Tibial nerve (tissue), 4 donors: Measurements from ENCODE around the gene RSAD1. TPM values are rescaled to one million over a fixed set of nuclear protein-coding genes. Genes with fewer than 3 reads are reported as not detected.

Experiments used
- DNase-seq, 2 donors: peaks; one replicate each; pipeline ENCODE4 v3.0.0-alpha.2; 2019; ENCODE audit warnings: low spot score in 2 of 2
- H3K27ac ChIP-seq, 4 donors: fragments of 200-600 bp; sonication (generic) in 3 of 4; one replicate each; pipeline ENCODE4 v1.5.1; 2017 to 2019; ENCODE audit warnings: mild to moderate bottlenecking in 1 of 4
- H3K27me3 ChIP-seq, 2 donors: fragments of 200-600 bp; sonication (generic) in 1 of 2; one replicate each; pipeline versions ENCODE4 v1.5.1 to v1.6.0; 2017 to 2019
- H3K36me3 ChIP-seq, 3 donors: fragments of 200-600 bp; sonication (generic); one replicate each; pipeline ENCODE4 v1.5.1; 2018 to 2019
- H3K4me1 ChIP-seq, 4 donors: fragments of 200-600 bp; sonication (generic) in 3 of 4; one replicate each; pipeline ENCODE4 v1.5.1; 2017 to 2019
- H3K4me3 ChIP-seq, 4 donors: fragments of 200-600 bp; sonication (generic) in 3 of 4; one replicate each; pipeline ENCODE4 v1.5.1; 2017 to 2019; ENCODE audit warnings: mild to moderate bottlenecking in 1 of 4, moderate library complexity in 1 of 4
- H3K9me3 ChIP-seq, 4 donors: fragments of 200-600 bp; sonication (generic) in 3 of 4; one replicate each; pipeline ENCODE4 v1.5.1; 2017 to 2019
- EP300 ChIP-seq, 2 donors: sonication (generic); formaldehyde crosslinking; IDR thresholded peaks; one replicate each; pipeline ENCODE4 v1.6.1; 2017; ENCODE audit warnings: antibody characterized with exemption in 2 of 2, mild to moderate bottlenecking in 1 of 2
- POLR2A ChIP-seq, 2 donors: fragments of 450-650 bp; IDR thresholded peaks; one replicate each; pipeline ENCODE4 v1.6.1; 2017; ENCODE audit warnings: antibody characterized with exemption in 2 of 2, mild to moderate bottlenecking in 2 of 2, moderate library complexity in 2 of 2
- WGBS, 2 donors: methylation state at CpG; one replicate each; pipeline ENCODE4 v1.1.5; 2018; 5-methylcytosine and 5-hydroxymethylcytosine counted together
- total RNA-seq, 4 donors: library from RNA; depleted of rRNA; stranded (reverse); fragments of >200 nt; gene quantifications; one replicate each; pipeline ENCODE4 v1.1.0, GENCODE V29; 2016
- TF ChIP-seq, protein P1 (sequence below), 5 experiments: fragments of 200-600 bp in 3 of 5; fragments of 450-650 bp in 2 of 5; sonication (generic) in 3 of 5; IDR thresholded peaks; one replicate each; pipeline ENCODE4 v1.5.1; 2016 to 2019; ENCODE audit warnings: antibody characterized with exemption in 5 of 5, mild to moderate bottlenecking in 3 of 5, moderate library complexity in 2 of 5

RSAD1 gene
- total RNA-seq, 4 donors from 2014 or later = 30.8 to 61.8 (median 32.9) TPM

DNA sequence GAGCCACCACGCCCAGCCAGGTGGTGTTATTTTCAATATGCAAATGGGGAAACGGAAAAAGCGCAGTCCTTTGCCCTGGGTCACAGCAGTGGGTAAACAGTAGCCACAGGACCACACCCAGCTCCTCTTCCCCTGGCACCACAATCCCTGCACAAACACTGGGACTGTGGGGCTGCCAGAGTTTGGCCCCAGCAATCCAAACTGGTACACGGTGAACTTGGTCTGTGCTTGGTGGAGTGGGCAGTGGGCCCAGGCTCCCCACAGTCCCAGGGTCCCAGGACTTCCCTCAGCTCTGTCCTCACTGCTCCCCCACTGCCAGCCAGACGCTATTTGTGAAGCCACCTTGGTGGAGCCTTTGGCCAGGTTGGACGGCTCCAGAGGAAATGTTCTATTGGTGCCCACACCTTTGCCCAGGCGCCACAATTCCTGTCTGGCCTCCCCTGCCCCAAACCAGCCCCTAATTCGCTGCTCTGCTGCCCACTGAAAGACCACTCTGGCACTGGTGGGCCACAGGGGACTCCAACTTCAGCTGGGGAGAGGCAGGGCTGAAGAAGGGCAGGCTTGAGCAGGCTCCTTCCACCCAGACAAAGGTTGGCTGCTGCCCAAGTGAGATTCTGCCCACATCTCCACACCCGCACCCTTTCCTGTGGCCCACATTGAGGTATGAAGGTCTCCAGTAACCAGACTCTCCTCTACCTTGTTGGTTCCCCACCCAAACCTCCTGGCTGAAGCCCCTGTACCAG, 12.1 kb upstream of the RSAD1 start:
- no peaks in the 10 kb centered on the region for H3K9me3 ChIP-seq
- H3K4me1 ChIP-seq = peaks cover 0 to 18% (median 13%) of the 10 kb centered on the region in 4 donors
- no peak overlapping the region for H3K27ac ChIP-seq
- H3K27me3 ChIP-seq = peaks cover 0 to 17% of the 10 kb centered on the region in 2 donors
- DNase-seq = no peak
- peaks cover 0 to 55% (median 0%) of the 10 kb centered on the region in 3 donors for H3K36me3 ChIP-seq
- 84 to 86% methylated on average over 8 to 9 of the region's 9 CpGs for WGBS, 2 donors
- TF ChIP-seq EP300 (IDR thresholded peaks at IDR 0.05) (no peak), POLR2A (IDR thresholded peaks at IDR 0.05) (no peak)
- TF ChIP-seq, protein P1, sequence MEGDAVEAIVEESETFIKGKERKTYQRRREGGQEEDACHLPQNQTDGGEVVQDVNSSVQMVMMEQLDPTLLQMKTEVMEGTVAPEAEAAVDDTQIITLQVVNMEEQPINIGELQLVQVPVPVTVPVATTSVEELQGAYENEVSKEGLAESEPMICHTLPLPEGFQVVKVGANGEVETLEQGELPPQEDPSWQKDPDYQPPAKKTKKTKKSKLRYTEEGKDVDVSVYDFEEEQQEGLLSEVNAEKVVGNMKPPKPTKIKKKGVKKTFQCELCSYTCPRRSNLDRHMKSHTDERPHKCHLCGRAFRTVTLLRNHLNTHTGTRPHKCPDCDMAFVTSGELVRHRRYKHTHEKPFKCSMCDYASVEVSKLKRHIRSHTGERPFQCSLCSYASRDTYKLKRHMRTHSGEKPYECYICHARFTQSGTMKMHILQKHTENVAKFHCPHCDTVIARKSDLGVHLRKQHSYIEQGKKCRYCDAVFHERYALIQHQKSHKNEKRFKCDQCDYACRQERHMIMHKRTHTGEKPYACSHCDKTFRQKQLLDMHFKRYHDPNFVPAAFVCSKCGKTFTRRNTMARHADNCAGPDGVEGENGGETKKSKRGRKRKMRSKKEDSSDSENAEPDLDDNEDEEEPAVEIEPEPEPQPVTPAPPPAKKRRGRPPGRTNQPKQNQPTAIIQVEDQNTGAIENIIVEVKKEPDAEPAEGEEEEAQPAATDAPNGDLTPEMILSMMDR (IDR thresholded peaks at IDR 0.05) = no peak
- no peak overlapping the region for H3K4me3 ChIP-seq

DNA sequence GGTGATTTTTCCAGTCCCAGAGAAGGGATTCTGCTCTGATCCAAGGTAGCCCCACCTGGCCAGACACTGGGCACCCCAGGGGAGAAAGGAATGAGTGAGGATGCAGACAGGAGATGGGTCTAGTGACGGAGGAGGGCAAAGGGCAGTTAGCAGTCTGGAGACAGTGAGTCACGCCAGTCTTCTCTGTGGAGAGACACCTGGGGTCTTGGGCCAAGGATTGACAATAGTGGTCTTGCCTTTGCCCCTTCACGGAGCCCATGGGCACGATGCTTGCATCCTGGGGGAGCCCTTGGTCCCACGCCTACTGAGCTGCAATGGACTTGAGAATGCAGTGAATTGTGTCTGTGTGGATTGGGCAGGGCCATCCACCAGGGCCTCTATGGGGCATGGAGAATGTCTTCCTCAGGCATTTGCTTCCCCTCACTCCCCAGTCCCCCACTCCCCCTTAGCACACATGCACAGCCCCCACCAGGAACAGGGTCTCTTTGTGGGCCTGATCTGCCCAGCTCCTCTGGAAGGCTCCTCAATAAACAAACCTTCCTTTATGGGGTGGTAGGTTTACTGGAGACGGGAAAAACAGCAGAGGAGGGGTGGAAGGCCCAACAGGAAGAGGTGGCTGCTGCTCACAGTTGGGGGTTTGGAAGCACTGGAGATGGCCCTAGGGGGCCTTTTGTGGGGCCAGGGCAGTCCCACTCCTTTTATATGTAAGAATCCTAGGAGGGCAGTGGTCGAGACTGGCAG, 11.4 kb upstream of the RSAD1 start:
- H3K36me3 ChIP-seq = peaks cover 0 to 56% (median 0%) of the 10 kb centered on the region in 3 donors
- no peak overlapping the region for H3K27ac ChIP-seq
- WGBS, 2 donors = 52 to 76% methylated on average over 7 of the region's 7 CpGs
- DNase-seq = no peak
- peaks cover 0 to 18% (median 13%) of the 10 kb centered on the region in 4 donors for H3K4me1 ChIP-seq
- no peaks in the 10 kb centered on the region for H3K9me3 ChIP-seq
- peaks cover 0 to 17% of the 10 kb centered on the region in 2 donors for H3K27me3 ChIP-seq
- TF ChIP-seq EP300 (IDR thresholded peaks at IDR 0.05) (no peak), POLR2A (IDR thresholded peaks at IDR 0.05) (no peak)
- TF ChIP-seq, protein P1 (IDR thresholded peaks at IDR 0.05) = no peak
- no peak overlapping the region for H3K4me3 ChIP-seq

DNA sequence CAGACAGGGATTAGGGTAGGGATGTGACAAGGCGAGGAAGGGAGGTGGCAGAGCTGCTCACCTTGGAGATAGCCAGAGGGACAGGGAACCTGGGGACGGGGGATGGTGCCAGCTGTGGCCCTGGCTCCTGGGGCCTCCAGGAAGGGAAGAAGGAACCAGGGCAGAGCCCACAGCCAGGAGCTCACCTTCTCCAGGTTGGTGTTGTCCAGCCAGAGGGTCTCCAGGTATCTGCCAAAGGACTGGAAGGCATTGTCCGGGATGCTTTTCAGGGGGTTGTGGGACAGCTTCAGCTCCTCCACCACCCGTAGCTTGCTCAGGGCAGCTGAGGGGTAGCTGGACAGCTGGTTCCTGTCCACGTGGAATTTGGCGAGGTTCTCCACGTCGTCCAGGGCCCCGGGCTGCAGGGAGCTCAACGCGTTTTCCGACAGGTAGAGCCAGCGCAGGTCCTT, 10.8 kb upstream of the RSAD1 start:
- no peak for DNase-seq

DNA sequence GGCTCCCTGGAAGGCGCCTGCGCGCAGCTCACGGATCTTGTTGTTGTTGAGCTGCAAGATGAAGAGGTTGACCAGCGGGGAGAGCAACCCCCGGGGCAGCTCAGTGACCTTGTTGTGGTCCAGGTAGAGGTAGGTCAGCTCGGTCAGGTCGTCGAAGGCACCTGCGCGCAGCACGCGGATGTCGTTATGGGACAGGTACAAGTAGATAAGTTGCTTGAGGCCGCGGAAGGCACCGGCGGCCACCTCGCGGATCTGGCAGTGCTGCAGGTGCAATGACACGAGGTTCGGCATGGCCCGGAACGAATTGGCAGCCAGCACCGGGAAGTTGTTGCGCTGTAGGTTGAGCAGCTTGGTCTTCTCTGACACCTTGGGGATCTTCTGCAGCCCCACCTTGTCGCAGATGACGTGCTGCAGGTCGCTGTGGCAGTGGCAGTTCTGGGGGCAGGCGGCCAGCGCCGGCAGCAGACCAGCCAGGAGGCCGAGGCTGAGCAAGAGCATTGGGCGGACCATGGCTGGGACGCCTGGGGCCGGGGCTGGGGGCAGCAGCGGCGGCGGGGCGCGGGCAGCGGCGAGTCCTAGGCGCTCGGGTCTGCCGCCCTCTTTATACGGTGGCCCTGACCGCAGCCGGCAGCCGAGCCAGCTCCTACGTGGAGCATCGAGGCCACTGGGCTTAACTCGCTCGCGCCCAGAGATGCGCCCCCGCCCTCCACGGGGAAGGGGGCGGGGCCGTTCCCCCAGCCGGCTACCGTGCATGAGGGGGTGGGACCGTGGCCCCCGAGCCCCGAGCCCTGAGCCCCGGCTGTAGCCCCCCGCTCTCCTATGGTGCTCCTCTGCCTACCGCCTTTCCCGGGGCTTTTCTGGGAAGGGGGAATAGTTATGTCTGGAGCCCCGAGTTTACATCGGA, 10.1 kb upstream of the RSAD1 start, which contains the start of gene CHAD:
TSS of gene CHAD (minus strand) at position 577 of the 904 bp plus-strand sequence. CDS start at position 510, 67 bp downstream.
- no peak within 1 kb of the TSS for H3K27ac ChIP-seq
- peaks cover 0 to 17% of the 10 kb centered on the region in 2 donors for H3K27me3 ChIP-seq
- DNase-seq = no peak

More for the DNA sequence above, 10.8 kb upstream of the RSAD1 start:
- Histone ChIP-seq H3K27ac (no peak overlapping the region), H3K4me3 (no peak overlapping the region), H3K36me3 (peaks cover 0 to 54% (median 0%) of the 10 kb centered on the region in 3 donors), H3K4me1 (peaks cover 0 to 18% (median 13%) of the 10 kb centered on the region in 4 donors), H3K9me3 (no peaks in the 10 kb centered on the region), H3K27me3 (peaks cover 0 to 17% of the 10 kb centered on the region in 2 donors)
- 71 to 82% methylated on average over 4 to 13 of the region's 13 CpGs for WGBS, 2 donors
- TF ChIP-seq, protein P1 (IDR thresholded peaks at IDR 0.05) = no peak
- TF ChIP-seq EP300 (IDR thresholded peaks at IDR 0.05) = no peak
- no peak for TF ChIP-seq POLR2A (IDR thresholded peaks at IDR 0.05)

More for the DNA sequence above, 10.1 kb upstream of the RSAD1 start, which contains the start of gene CHAD:
- TF ChIP-seq, protein P1 (IDR thresholded peaks at IDR 0.05) = no peak
- TF ChIP-seq POLR2A (IDR thresholded peaks at IDR 0.05) (no peak), EP300 (IDR thresholded peaks at IDR 0.05) (no peak)
- Histone ChIP-seq H3K4me1 (peaks cover 0 to 18% (median 13%) of the 10 kb centered on the region in 4 donors), H3K36me3 (peaks cover 0 to 50% (median 0%) of the 10 kb centered on the region in 3 donors), H3K4me3 (peak within 1 kb of the TSS in 3 of 4 donors; percentile 4 to 38 (median 5)), H3K9me3 (no peaks in the 10 kb centered on the region)
- WGBS, 2 donors = 31 to 32% methylated on average over 41 to 60 of the region's 71 CpGs
